Lung (tissue), 12 donors: Measurements from ENCODE around the gene PCK1. TPM values are rescaled to one million over a fixed set of nuclear protein-coding genes. Genes with fewer than 3 reads are reported as not detected.

ENCODE experiments used
- ATAC-seq: fragments of 200-7000 bp; cut with Tn5 transposase; one replicate; pipeline ENCODE4 v1.9.1; 2020; ENCODE audit warnings: moderate number of reproducible peaks; ENCODE audit not compliant: insufficient read depth, low FRiP score
- DNase-seq, 3 donors: peaks; one replicate each; pipeline ENCODE4 v3.0.0-alpha.2; 2013 to 2017
- H3K27ac ChIP-seq, 2 donors: one replicate each; pipeline ENCODE4 v1.5.1; 2013; ENCODE audit warnings: mild to moderate bottlenecking in 2 of 2, moderate library complexity in 2 of 2, control low read depth in 1 of 2, inconsistent platforms in 1 of 2, low read depth in 1 of 2, low read length in 1 of 2
- H3K27me3 ChIP-seq, 3 donors: one replicate each; pipeline ENCODE4 v1.5.1; 2013; ENCODE audit warnings: low read length in 2 of 3; ENCODE audit not compliant: control insufficient read depth in 3 of 3, insufficient read depth in 3 of 3
- H3K36me3 ChIP-seq, 4 donors: one replicate each; pipeline ENCODE4 v1.5.1; 2013; ENCODE audit warnings: low read length in 4 of 4, mild to moderate bottlenecking in 1 of 4, moderate library complexity in 1 of 4; ENCODE audit not compliant: control insufficient read depth in 4 of 4, insufficient read depth in 4 of 4
- H3K4me1 ChIP-seq, 5 donors: one replicate each; pipeline ENCODE4 v1.5.1; 2013; ENCODE audit warnings: low read length in 5 of 5, mild to moderate bottlenecking in 2 of 5, moderate library complexity in 1 of 5; ENCODE audit not compliant: control insufficient read depth in 5 of 5, insufficient read depth in 5 of 5
- H3K4me3 ChIP-seq: one replicate; pipeline ENCODE4 v1.5.1; 2013; ENCODE audit warnings: mild to moderate bottlenecking, control low read depth, moderate library complexity
- H3K9ac ChIP-seq, 2 donors: one replicate each; pipeline ENCODE4 v1.5.1; 2013; ENCODE audit warnings: low read length in 2 of 2, control low read depth in 1 of 2; ENCODE audit not compliant: insufficient read depth in 1 of 2
- H3K9me3 ChIP-seq, 4 donors: one replicate each; pipeline ENCODE4 v1.5.1; 2013; ENCODE audit warnings: low read length in 3 of 4, mild to moderate bottlenecking in 1 of 4, moderate library complexity in 1 of 4; ENCODE audit not compliant: control insufficient read depth in 4 of 4, insufficient read depth in 3 of 4
- WGBS, 2 donors: extraction: QIAGEN DNeasy Blood & Tissue Kit; methylation state at CpG; one replicate each; pipeline ENCODE4 v1.1.7; 2013; 5-methylcytosine and 5-hydroxymethylcytosine counted together
- polyA plus RNA-seq, 2 donors: library from polyadenylated mRNA; stranded (reverse); fragments of 200-250 nt; gene quantifications; one replicate each; pipeline ENCODE4 v1.2.1, GENCODE V29; 2013
- total RNA-seq, 2 donors: library from RNA; depleted of rRNA in 1 of 2; stranded (reverse); fragments of >200 nt in 1 of 2; gene quantifications; one replicate each; pipeline ENCODE4 v1.2.1, GENCODE V29; 2014 to 2021
- TF ChIP-seq, protein P1 (sequence below): IDR thresholded peaks from 2 replicates; pipeline ENCODE4 v1.5.1; 2012; ENCODE audit warnings: mild to moderate bottlenecking; ENCODE audit errors: control extremely low read depth, extremely low read depth
- donor health status: control.
- donor health status: control.
- donor health status: Bipolar disorder and iron deficiency.
- donor health status: healthy.
- donor health status: DM: yes; HTN: yes; CAD: no.

PCK1 gene
- total and polyA plus RNA-seq, 4 donors = 0.05 to 1.7 (median 0.55) TPM

DNA sequence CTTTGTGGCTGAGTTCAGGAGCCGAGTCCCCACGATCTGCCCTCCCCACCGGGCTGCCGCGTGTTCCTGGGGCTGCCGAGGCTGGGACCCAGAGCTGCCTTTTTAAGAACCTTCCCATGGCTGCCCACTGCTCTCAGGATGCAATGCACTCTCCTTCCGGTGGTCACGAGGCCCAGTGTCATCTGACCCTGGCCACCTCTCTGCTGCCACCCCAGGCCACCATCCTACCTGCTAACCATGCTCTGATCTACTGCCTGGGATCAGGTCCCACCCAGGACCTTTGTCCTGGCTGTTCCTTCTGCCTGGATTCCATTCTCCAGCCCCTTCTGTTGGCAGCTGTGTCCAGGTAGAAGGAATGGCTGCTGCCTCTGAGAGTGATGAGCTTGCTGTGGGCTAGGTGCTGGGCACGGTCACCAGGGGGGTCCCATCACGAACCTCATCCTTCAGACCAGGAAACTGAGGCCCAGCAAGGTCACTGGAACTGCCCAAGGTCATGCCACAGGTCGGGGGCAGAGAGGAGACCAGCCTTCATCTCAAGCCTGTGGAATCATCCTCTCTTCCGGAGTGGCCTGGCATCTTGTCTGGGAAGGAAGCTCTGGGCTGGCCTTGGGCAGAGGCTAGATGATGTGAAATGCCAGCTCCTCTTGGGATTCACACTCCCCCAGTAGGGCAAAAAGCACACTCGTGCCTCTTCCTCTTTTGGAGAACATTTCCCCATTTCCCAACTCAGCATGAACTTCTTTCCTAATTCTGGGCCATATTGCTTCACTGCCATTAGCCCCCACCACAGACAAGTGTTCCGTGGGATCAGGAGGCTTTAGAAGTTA is 20.5 kb downstream of the PCK1 start:
- Histone ChIP-seq H3K27ac (peak overlapping the region in 1 of 2 donors; percentile 0), H3K9ac (no peak overlapping the region), H3K4me3 (no peak overlapping the region), H3K4me1 (peaks cover 0 to 15% (median 11%) of the 10 kb centered on the region in 5 donors), H3K27me3 (peaks cover 0 to 17% (median 4%) of the 10 kb centered on the region in 3 donors), H3K36me3 (no peaks in the 10 kb centered on the region), H3K9me3 (peaks cover 0 to 3% (median 0%) of the 10 kb centered on the region in 4 donors)
- DNase-seq (no peak), ATAC-seq (no peak)
- 65 to 69% methylated on average over 14 of the region's 14 CpGs for WGBS, 2 donors
- TF ChIP-seq, protein P1, sequence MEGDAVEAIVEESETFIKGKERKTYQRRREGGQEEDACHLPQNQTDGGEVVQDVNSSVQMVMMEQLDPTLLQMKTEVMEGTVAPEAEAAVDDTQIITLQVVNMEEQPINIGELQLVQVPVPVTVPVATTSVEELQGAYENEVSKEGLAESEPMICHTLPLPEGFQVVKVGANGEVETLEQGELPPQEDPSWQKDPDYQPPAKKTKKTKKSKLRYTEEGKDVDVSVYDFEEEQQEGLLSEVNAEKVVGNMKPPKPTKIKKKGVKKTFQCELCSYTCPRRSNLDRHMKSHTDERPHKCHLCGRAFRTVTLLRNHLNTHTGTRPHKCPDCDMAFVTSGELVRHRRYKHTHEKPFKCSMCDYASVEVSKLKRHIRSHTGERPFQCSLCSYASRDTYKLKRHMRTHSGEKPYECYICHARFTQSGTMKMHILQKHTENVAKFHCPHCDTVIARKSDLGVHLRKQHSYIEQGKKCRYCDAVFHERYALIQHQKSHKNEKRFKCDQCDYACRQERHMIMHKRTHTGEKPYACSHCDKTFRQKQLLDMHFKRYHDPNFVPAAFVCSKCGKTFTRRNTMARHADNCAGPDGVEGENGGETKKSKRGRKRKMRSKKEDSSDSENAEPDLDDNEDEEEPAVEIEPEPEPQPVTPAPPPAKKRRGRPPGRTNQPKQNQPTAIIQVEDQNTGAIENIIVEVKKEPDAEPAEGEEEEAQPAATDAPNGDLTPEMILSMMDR = no peak

DNA sequence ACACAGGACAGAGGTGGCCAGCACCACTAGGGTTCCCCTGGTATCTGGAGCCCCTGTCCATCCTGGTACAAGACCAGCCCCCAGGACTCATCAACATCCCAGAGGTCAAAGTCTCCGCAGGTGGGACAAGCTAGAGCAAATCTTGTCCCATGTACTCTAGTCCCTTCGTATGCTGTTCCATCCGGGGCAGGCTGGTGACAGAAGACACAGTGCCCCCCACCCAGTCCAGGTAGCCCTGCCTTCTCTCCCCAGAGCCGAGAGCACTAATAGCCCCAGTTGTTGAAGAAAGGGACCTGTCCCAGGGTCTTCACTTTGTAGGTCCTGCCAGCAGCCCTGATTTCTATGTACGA is 21.1 kb downstream of the PCK1 start:
- peaks cover 0 to 11% (median 4%) of the 10 kb centered on the region in 3 donors for H3K27me3 ChIP-seq
- H3K4me1 ChIP-seq = peaks cover 0 to 15% (median 11%) of the 10 kb centered on the region in 5 donors
- no peak overlapping the region for H3K4me3 ChIP-seq
- no peak overlapping the region for H3K9ac ChIP-seq
- TF ChIP-seq, protein P1 = no peak
- WGBS, 2 donors = 71 to 79% methylated on average over 5 of the region's 5 CpGs
- peaks cover 0 to 3% (median 0%) of the 10 kb centered on the region in 4 donors for H3K9me3 ChIP-seq
- no peaks in the 10 kb centered on the region for H3K36me3 ChIP-seq
- no peak for ATAC-seq
- H3K27ac ChIP-seq = peak overlapping the region in 1 of 2 donors; percentile 0
- DNase-seq = no peak

DNA sequence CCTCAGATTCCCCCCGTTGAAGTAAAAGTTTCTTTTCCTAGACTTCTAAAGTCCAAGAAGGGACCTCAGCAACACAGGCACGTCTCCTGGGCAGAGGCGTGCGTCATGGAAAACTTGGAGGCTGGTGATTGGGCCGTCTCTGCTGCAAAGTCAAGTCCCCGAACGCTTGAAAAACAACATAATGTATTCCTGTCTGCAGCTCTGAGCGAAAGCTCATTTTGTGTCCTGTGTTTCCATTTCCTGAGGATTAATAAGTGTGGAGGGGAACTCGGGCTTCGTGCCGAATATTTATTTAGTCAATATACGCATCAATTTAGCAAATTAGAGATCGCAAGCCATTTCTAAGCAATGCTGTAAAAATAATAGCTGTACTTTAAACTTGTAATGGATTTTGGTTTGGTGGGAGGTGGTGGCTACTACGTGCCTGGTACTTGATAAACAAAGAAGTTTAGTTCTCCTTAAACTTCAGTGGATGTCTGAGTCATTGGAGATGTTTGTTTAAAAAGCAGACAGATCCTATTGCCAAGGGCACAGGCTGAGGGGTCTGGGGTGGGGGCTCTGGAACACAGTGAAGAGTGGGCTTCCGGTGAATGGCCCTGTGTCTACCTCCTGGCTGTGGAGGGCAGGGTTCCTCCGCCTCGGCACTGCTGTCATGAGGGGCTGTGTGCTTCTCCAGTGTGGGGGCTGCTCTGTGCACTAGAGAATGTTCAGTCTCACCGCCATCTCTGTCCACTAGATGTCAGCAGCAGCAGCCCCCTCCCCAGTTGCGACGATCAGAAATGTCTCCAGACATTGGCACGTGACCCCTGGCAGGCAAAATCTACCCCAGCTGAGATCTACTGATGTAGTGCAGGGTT is 21.8 kb downstream of the PCK1 start:
- ATAC-seq (no peak), DNase-seq (peak; percentile 82 to 89 (median 88))
- Histone ChIP-seq H3K27me3 (peaks cover 0 to 9% (median 4%) of the 10 kb centered on the region in 3 donors), H3K4me1 (peaks cover 0 to 15% (median 11%) of the 10 kb centered on the region in 5 donors), H3K36me3 (no peaks in the 10 kb centered on the region), H3K9ac (no peak overlapping the region), H3K27ac (peak overlapping the region in 1 of 2 donors; percentile 35), H3K9me3 (peaks cover 0 to 6% (median under 1%) of the 10 kb centered on the region in 4 donors), H3K4me3 (no peak overlapping the region)
- 22 to 39% methylated on average over 21 of the region's 21 CpGs for WGBS, 2 donors
- TF ChIP-seq, protein P1 = no peak
